GM18498 (cell line): ENCODE data around the gene GTF2F2.
"Not testable (repeated sequence)": the region's sequence is repeated elsewhere in the genome, so short reads cannot be mapped to it uniquely, and the experiment has no call there.

Source experiments
- ATAC-seq: cut with Tn5 transposase; IDR thresholded peaks from one replicate; pipeline ENCODE4 v1.9.1; 2021; ENCODE audit warnings: mild to moderate bottlenecking, moderate library complexity; ENCODE audit not compliant: unreplicated experiment

GTF2F2 gene

GRCh38 chr13:45298550-45298949 is 178.2 kb downstream of the GTF2F2 start:
- not testable (repeated sequence) for ATAC-seq

DNA sequence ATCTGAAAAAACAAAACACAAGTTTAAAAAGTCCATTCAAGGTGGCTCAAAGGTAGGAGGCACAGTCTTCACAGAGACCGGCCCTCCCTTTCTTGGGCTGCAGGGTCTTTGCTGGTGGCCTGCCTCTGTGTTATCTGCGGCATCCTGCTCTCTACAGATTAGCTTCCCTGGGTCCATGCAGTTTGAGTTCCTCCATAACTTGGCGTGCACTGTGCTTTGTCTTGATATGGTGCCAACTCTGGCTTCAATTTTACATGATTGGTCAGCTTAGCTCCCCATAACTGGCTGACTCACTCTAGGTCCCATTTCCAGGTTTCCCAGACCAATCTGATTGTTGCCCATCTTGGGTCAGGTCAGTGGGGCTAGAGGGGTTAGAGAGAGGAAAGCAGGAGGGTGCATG is 178.9 kb downstream of the GTF2F2 start:
- no peak for ATAC-seq

DNA sequence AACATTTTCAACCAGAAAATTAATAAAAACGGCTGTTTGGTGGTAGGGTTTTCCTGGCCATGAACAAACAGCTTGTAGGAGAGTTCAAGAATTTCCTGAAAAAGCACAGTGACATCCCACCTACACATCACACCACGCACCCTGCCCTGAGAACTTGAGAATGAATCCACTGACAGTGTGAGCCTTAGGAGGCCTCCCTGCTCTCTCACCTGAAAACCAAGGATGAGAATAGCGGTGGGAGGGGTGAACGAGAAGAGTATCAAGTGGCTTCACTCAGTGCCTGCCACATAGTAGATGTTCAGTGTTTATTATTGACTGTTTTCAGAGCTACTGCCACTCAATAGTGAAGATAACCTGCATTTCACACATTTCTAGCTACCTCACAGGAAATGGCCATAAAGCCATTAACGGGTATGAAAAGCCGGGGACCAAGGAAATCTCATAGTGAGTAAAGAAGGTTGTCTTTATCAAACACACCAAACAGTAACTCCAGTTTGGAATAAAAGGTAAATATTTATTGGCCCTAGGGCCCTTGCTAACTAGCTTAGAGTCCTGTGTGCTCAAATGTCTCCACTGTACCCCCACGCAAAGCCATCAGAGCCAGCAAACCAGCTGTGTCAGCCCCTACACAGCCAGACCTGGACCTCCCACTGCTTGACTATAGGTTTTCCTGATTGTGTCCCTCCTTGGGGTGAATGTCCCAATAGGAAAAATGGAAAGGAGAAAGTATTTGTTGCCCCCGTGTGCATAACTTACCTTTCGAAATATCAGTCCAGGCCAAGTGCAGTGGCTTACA is 180.1 kb downstream of the GTF2F2 start:
- ATAC-seq, result no peak

DNA sequence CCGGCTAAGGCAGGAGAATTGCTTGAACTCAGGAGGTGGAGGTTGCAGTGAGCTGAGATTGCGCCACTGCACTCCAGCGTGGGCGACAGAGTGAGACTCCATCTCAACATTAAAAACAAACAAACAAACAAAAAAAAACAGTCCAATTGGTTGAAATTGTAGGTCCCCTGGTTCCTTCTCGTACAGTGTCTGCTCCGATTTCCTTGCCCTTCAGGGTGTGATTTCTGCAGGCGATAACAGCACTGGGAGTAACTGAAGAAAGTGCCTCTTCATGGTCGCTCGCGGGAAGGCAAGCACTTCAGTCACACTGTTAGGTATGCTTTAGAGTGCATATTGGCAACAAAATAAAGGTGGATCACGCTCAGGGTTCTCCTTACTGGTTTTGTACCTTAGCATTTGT is 181.0 kb downstream of the GTF2F2 start:
- no peak for ATAC-seq

DNA sequence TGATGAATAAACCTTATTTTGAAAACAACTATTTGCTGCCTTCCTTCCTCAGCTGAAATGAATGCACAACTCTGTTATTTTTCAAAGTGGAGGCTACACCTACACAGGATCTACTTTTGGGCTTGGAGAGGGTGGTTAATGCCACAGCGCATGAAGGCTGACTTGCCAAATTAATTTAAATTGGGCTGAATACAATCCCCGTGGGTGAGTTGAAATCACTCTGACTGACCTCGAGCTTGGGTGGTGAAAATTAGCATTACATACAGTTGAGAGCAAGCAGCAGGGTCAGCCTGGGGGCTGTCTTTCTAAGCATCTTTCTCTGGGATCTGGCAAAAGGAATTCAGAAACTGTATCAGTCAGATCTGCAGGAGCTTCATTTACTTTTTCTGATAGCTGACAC is 182.2 kb downstream of the GTF2F2 start:
- ATAC-seq, result no peak

DNA sequence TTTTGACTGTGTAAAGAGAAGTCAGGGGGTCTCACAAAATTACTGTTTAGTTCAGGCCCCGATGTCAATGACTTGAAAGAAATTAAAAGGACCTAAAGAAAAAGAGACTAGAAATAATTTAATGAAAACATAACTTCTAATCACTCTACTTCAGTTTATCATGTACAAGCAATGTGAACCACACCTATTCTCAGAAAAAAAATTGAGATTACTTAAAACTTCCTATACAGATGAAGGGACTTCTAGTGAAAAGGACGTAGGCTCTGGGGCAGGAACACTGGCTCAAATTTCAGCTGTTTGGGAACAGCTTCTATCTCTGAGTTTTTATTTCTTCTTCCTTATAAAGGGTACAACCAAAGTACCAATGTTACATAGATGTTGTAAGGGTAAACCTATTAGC is 182.7 kb downstream of the GTF2F2 start:
- no peak for ATAC-seq

- ATAC-seq, result no peak
Observed at GRCh38 chr13:45303866-45304265, 183.6 kb downstream of the GTF2F2 start.

- ATAC-seq, result no peak
Observed at GRCh38 chr13:45305079-45305478, 184.8 kb downstream of the GTF2F2 start.

DNA sequence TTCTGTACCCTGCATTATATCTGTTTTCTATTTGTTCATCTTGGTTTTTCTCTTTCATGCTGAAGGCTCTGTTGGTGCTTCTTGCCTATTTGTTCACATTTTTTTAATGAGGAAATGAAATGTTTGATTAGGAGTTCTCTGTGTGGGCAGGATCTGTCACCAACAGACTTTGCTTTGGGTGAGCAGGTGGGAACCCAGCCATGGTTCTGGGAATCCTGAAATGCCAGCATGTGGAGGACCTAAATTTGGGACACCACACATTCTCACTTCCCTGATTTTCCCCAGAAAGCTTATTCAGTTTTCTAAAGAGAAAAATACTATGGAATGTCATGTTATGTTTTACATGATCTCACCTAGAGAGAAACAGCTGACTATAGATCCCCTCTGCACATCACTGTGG is 186.7 kb downstream of the GTF2F2 start:
- no peak for ATAC-seq

- no peak for ATAC-seq
Observed at GRCh38 chr13:45310341-45311131, 190.2 kb downstream of the GTF2F2 start.

- ATAC-seq, result no peak
Observed at GRCh38 chr13:45314822-45315221, 194.5 kb downstream of the GTF2F2 start.

- no peak for ATAC-seq
Observed at GRCh38 chr13:45315520-45316167, 195.3 kb downstream of the GTF2F2 start.

DNA sequence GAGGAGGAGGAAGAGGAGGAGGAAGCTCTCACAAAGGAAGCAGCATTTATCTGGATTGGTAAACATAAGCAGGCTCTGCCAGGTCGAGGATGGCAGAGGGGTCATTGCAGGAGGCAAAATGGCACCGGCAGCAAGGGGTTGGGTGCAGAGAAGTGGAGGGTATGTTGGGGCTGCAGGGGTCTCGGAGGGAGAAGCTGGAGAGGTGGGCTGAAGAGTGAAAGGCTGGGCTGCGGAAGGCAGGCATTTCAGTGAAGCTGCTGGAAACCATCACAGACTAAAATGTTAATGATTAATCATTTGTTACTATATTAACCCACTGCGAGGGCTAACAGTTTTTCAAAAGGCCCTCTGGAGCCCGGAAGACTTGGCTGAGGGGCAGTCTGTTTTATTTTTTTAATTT is 196.0 kb downstream of the GTF2F2 start:
- no peak for ATAC-seq

DNA sequence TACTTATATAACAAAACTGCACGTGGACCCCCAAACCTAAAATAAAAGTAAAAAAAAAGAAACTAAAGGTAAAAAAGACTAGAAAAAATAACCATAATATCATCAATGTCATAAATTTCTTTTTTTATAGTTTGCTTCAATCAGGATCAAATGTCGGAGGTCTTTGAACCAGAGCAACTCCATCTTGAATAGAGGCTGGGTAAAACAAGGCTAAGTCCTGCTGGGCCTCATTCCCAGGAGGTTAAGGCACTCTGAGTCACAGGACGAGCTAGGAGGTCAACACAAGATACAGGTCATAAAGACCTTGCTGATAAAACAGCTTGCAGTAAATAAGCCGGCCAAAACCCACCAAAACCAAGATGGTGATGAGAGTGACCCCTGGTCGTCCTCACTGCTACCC is 196.7 kb downstream of the GTF2F2 start:
- ATAC-seq, result no peak

- no peak for ATAC-seq
Observed at GRCh38 chr13:45320876-45321629, 200.7 kb downstream of the GTF2F2 start.

GRCh38 chr13:45325806-45326205 is 205.5 kb downstream of the GTF2F2 start:
- no peak for ATAC-seq

- no peak for ATAC-seq
Observed at GRCh38 chr13:45327253-45327955, 207.1 kb downstream of the GTF2F2 start.

DNA sequence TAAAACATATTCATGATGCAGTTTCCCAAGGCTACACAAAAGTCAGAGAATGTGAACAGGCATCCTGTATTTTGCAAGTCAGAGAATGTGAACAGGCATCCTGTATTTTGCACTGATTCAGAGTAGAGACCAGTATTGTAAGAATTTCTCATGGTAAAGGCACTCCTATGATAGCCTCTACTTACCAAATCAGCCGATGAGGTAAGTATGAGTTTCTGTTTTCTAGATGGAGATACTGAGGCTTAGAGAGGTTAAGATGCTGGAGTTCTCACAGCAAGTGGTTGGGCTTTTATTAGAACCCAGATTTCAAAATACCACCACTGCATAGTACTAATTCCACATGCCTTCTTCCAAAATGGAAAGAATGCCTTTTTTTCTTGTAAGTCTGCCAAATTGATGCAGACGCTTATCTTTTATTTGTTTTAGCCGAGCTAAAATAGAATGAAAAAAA is 208.4 kb downstream of the GTF2F2 start:
- no peak for ATAC-seq

GRCh38 chr13:45331123-45331619 is 210.9 kb downstream of the GTF2F2 start:
- ATAC-seq, result no peak

DNA sequence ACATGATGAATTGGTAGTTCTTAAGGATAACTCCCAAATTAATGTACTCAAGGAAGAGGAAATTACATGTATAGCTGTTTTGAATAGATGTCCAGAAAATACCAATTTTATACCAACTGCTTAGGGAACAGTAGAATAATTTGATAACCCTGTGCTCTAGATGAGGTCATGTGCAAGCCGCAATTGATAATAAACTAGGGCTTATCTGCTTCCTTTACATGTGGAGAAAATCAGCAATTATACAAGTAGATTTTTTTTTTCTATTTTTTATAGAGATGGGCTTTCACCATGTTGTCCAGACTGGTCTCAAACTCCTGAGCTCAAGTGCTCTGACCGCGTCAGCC is 211.4 kb downstream of the GTF2F2 start:
- ATAC-seq, result no peak
